DLD1 (cell line): Measurements from ENCODE around the gene UTP25.
"Not testable (repeated sequence)": the region's sequence is repeated elsewhere in the genome, so short reads cannot be mapped to it uniquely, and the experiment has no call there.

ENCODE experiments used
- in situ Hi-C: cut with HindIII; loops from 2 replicates; pipeline ENCODE4 v1.10.0; 2017; ENCODE audit warnings: low sequenced_read_pairs

The UTP25 gene, protein sequence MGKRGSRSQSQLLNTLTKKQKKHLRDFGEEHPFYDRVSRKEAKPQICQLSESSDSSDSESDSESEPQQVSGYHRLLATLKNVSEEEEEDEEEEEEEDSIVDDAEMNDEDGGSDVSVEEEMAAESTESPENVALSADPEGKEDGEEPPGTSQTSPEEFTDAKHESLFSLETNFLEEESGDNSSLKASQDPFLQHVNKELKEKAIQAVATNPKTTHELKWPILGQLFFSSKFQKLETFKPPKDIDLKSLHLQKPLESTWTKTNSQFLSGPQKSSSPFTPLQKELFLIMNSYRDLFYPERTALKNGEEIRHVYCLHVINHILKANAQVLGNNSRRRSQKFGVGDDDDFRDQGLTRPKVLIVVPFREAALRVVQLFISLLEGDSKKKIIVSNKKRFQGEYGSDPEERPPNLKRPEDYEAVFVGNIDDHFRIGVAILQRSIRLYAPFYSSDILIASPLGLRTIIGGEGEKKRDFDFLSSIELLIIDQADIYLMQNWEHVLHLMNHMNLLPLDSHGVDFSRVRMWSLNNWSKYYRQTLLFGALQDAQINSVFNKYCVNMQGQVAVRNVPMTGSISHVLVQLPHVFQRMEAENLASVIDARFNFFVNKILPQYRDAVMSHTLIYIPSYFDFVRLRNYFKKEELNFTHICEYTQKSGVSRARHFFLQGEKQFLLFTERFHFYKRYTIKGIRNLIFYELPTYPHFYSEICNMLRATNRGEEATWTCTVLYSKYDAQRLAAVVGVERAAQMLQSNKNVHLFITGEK

DNA sequence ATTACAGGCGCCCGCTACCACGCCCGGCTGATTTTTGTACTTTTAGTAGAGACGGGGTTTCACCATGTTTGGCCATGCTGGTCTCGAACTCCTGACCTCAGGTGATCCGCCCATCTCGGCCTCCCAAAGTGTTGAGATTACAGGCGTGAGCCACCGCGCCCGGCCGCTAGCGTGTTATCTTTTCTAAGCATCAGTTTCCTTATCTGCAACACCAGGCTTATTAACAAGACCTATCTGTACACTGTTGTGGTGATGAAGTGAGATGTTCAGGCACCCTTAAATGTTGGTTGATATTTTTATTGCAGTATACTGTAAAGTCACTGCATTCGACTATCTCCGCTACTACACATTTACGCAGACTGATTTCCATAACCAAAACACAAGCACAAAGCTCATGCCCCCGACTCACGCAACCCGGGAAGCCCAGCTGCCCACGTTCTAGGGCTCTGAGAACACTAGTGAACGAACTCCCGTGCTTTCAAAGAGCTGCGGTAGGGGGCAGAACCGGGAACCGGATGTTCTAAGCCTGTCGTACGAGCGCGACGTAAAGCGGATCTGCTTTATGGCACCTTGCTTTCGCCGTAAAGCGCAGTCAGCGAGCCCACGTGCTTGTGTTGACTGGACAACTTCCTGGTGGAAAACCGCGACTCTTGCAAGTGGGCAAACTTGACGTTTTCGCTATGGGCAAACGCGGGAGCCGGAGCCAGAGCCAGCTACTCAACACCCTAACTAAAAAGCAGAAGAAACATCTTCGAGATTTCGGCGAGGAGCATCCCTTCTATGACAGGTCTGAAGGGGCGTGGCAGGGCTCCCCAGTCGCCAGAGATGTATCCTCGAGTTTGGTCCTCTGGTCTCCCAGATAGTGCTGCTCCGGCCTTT, at the start of gene UTP25:
UTP25 (plus strand) TSS at position 589 of the 879 bp plus-strand sequence; CDS start at position 681, 92 bp downstream.
- in situ Hi-C loops: no loop called here

DNA sequence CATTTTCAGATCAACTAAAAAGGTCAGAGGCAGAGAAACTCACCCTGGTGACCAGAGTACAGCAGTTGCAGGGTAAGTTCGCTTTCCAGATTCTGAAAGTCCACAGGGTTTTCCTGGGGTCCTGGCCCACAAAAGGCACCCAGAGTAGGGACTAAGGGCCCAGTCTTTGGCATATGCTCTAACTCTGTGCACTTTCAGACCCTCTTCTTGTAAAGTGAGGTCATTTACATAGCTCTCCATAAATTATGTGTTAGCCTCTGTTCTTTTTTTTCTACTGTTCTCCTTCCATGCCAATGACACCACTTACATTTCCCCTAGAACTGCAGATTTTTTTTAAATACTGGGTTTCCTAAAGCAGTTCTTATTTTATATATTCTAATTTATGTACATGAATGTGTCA, 49.7 kb upstream of the UTP25 start:
- in situ Hi-C loops: no loop called here

DNA sequence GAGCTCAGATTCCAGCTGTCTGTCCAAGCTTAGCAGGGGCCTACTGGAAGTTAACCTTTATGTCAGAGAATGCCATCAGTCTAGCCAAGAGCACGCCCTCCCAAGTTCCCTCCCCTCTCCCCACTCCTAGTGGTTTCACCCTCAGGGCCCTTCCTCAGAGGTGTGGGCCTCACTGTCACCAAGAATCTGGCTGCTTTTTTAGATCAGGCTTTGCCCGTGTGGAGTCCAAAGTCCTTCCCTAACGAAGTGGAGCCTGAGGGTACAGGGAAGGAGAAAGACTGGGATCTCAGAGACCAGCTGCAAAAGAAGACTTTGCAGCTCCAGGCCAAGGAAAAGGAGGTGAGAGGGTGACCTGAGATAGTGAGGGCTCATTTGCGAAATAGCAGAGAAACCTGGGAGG, 47.5 kb upstream of the UTP25 start:
- in situ Hi-C loops: no loop called here

DNA sequence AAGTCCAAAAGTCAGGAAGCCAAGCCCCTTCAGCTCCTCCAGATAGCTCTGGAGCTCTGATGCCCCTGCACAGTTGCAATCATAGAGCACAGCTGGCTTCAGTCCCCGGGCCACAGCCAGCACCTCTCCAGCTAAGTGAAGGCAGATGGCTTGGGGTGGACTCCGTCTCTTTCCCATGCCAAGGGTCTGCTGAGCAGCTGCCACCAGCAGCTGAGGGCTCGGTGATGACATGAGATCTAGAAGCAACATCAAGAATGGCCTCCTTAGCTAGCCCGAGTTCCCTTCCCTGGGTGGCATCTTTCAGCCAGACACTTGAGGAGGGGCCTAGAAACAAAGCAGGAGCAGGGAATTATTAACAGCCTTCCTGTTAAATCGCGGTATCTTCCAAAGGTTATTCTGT, 44.4 kb upstream of the UTP25 start:
- in situ Hi-C loops: no loop called here

DNA sequence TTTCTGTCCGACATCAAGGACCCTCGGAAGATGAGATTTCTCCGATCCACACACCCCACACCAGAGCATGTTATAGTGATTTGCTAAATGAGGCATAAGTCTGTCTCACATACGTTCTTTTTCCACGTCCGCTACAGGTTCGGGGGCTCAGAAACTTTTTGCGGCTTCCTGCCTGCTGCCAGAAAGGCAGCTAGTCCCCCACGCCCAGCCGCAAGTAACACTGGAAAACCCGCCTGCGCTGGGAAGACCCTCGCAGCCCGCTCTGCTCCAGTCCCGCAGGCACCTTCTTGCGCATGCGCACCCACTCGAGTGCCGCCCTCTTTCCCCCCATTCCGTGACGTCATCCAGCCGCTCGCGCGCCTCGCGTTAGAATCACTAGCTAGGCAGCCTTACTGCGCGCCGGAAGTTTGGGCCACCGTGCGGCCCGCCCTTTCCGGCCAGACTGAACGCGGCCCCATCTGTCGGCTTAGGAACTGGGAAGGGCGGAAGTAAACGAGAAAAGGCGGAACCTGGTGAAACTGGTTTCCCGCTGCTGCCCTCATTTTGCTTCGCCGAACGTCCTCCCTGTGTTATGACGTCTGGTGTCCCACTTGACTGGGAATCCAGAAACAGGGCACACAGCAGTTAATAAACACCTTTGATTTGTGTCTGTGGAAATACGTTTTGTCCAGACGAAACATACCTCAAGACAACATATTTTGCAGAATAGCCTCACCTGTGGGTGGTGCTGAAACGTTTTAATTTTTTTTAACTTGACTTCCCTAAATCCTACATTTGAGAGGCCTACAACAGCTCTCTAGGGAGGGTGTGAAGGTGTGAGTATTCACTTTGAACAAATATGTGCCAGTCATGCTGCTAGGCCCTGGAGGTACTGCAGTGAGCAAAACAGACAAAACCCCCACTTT, 43.3 kb upstream of the UTP25 start, which contains the start of gene C1orf74:
C1orf74 (minus strand) TSS at position 295 of the 905 bp plus-strand sequence. CDS start 925 bp downstream, outside the sequence.
- in situ Hi-C loops: no loop called here

DNA sequence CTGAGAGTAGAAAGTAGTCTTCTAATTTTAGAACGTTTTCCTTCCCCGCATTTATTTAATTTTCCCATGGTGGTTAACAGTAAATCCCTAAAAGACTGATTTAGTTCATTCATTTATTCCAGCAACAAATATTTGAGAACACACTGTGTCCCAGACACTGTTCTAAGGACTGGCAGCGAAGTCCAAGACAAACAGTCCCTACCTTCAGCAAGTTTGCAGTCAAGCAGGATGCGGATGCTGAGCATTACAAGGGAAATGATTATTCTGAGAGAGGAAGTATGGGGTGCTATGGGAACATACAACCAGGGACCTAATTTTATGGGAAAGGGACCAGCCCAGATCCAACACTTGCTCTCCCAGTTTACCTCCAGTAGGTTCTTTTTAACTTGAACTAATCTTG, 42.2 kb upstream of the UTP25 start:
- in situ Hi-C loops: no loop called here

DNA sequence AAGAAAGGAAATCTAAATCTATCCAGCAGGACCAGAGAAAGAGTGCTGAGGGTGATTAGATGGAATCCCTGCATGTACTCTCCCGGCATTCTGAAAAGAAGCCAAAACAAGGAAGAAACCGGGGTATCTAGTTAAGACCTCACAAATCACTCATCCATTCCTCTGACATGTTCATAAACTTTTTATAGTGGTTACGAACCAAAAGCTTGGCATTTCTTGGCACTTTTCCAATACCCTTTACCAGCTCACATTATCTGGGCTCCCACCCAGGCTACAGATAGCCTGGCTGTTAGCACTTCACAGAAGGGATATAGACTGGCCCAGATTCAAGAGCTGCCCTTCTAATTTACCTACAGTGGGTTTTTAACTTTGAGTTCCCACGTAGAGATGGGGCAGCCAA, 41.6 kb upstream of the UTP25 start:
- in situ Hi-C loops: no loop called here

DNA sequence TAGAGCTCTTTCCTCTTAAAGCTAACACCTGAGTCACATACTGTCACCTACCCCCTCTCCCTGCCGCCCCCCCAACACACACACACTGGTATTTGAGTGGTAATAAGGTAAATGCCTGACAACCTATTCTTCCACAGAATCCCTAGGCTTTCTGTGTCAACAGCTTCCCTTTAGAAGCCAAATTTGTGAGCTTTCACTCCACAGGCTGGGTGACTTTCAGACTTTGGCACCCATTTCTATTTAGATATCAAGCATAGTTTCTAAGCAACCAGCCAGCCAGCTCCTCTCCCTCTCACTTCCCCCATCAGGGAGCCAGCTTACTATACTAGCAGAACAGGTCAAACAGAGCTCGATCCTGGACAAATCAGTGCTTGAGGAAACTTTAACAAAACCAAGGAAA, 40.2 kb upstream of the UTP25 start:
- in situ Hi-C loops: no loop called here

DNA sequence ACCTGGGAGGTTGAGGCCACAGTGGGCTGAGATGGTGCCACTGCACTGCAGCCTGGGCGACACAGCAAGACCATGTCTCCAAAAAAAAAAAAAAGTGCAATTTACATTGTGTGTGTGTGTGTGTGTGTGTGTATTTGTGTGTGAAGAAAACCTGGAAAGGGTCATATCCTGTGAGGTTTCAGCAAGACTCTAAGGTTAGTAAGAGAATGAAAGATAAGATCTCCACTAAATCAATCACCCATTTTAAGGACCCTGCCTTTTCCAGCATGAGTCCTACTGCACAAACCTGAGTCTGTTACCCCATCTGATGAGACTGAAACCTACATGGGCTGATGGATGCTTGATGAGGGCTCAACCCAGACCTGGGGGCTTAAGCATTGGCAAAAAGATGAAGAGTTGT, 38.5 kb upstream of the UTP25 start:
- in situ Hi-C loops: no loop called here

DNA sequence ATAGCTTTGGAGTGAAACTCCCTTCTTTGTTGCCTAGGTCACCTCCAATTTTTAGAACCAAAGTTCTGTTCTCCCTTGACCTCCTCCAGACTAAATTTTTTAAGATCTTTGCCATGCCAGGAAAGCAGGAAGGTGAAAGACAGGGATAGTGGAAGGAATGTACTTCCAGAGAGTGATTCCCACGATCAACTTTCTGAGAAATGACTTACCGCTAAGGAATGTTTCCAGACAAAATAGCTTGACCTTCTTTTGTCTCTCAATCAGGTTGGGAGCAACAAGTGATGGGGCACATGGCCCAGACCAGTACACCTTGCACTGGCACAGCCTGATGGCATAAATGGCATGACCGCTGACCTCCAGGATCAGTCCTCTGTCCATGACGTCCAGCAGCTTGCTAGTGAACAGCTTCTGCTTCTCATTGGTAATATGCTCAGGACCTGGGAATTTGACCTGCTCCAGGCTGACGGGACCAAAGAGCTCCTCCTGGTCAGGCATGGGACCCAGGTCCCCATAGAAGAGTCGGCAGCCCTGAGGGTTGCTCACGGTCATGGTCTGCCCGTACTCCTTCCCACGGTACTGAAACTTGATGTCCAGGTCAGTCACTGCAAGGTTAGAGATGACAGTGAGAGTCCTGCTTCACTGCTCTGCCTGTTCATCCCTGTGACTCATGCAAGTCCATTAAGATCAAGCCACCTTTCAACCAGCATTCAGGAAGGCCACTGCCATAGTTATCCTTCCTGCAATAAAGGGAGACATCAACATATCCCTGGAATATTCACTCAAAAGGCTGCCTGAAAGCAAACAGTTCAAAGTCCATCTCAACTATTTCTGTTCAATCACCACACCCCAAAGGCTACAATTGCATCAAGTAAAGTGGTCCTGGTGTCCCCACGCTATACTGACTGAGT, 37.2 kb upstream of the UTP25 start:
- in situ Hi-C loops: no loop called here

DNA sequence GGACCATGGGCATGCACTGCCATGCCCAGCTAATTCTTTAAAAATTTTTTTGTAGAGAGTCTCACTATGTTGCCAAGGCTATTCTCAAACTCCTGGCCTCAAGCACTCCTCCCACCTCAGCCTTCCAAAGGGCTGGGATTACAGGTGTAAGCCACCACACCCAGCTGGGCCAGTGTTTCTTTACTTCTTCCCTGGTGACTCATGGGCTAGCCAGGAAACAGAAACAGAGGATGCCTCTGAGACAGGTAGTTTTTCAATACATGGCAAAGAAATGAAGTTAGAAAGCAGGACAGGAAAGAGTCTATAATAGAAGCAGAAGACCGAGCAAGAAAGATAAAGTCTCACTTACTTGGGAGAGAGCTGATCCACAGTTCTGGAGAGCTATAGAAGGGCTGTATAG, 35.9 kb upstream of the UTP25 start:
- in situ Hi-C loops: no loop called here

DNA sequence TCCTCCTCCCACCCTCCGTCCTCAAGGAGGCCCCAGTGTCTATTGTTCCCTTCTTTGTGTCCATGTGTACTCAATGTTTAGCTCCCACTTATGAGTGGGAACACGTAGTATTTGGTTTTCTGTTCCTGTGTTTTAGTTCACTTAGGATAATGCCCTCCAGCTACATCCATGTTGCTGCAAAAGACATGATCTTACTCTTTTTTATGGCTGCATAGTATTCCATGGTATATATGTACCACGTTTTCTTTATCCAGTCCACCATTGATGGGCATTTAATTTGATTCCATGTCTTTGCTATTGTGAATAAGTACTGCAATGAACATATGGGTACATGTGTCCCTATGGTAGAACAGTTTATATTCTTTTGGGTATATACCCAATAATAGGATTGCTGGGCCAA, 34.1 kb upstream of the UTP25 start:
- in situ Hi-C loops: not testable (repeated sequence)

DNA sequence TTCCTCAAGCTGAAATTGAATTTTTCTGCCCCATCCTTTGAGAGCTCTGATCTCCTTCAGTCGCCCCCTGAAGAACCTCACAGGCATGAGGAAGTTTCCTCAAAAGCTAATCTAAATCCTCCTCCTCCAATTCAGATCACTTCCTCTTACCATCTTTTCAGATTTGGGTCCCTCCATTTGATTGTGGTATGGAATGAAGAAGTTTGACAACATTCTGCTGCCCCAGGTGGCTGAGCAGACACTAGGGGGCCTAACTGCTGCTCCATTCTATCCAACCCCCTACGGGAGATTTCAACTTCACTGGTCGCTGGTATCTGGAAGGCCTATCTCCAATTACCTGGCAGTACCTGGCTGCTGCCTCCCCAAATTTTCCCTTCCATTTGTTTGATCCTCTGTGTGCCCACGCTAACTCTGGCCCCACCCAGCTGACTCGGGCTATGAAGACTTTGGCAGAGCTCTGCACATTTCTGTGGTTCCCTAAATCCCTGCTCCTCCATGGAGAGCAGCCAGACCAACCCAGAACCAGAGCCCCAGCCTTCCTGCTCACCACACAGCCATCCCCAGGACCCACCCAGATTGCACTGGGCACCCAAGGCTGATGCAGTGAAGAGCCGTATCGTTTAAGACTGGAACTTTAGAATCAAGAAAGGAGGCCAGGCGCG, 29.7 kb upstream of the UTP25 start:
- in situ Hi-C loops: no loop called here

DNA sequence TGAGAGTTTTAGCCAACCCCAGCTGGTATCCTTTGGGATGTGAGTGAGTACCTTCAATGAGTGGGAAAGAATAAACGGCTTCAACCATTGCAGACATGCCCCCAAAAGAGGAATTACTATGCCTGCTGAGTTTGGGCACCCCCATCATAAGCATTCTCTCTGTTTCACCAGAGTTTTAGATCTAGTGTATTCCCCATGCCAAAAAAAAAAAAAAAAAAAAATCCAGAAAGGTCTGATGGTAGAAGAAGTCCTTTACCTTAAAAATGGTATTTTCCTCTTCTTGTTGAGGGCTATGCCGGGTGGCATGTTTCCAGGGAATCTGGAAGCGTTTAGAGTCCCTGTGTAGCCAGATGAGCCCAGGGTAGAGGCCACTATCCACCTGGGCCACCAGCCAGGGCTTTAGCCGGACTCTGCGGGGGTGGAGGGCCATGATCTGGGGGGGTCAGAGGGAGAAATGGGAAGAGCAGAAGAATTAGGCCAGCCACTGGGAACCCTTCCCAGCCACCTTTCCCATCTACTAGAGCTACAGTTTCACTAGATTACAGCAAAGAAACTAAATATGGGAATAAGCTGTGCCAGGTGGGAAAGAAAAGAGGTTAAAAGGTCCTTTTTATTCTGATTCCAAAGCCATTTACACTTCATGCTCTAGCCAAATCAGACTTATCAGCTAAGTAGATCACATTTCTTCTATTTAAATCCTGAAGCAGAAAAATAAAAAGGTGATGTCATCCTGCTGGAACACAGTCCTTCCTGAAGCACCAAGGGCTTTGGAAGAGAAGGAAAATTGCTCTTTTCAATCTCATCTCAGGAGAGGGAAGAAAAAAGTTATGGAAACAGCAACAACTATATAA, 26.6 kb upstream of the UTP25 start:
- in situ Hi-C loops: no loop called here

DNA sequence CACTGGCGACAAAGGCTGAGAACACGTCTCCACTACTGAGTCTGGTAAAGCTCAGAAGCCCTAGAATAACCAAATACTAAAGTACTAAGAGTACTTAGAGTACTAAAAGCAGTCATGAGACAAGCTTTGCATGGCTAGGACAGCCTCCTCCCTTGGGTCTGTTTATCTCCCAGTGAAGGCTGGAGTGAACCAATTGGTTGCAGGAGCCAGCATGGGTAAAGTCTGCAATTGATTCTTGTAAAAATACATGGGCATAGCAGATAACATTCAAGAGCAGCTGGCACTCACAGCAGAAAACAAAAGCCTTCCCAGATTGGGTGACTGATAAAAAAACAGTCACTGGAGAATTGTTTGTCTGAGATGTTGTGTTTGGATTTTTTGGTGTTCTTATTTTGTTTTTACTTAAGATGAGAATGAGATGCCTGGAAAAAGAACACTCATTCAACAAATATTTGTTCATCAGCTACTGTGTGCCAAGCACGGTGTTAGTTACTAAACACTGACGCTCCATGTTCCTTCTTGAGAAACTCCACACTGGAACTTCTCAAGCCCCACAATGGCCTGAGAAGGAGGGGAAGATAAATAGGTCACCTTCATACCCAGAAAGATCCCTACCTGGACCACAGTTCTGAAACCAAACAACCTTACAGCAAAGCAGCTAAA, 25.5 kb upstream of the UTP25 start:
- in situ Hi-C loops: no loop called here

DNA sequence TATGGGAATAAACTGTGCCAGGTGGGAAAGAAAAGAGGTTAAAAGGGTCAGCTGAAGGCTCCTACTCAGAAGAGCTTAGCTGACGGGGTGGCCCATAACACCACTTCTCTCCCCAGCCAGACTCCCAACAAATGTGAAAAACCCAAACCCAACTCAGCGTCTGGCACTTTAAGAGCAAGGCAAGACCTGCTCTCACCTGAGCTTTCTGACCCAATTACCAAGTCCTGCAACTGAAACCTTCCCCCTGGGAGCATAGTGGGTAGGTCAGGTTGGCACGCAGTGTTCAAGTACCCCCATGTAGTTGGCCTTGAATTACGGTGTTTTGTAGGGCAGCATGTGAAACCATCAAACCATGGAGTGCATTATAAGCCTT, 25.0 kb upstream of the UTP25 start:
- in situ Hi-C loops: no loop called here

DNA sequence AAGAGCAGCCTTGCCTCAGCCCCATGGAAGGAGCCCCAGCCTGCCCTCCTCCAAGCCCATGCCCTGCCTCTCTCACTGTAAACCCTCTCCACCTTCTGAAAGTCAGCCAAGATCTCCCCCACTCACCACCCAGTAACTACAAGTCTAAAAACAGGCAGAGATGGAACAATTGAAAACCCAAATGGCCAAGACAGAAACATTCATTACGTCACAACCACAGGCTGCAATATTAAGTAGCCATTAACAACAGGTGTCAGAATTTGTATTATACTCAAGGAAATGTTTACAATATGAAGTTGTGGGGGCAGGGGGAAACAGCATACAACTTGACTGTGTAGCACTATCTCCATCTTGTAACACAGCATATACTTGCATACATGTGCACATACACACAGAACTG, 24.2 kb upstream of the UTP25 start:
- in situ Hi-C loops: no loop called here
